ENCODE measurements around the gene SLC2A9. TPM values are rescaled to one million over a fixed set of nuclear protein-coding genes. Genes with fewer than 3 reads are reported as not detected.

Gene SLC2A9
- total and polyA plus RNA-seq, 2 donors (not counting 1 experiment from before 2014, with no cell fraction given): 2.3 to 3.9 TPM

DNA sequence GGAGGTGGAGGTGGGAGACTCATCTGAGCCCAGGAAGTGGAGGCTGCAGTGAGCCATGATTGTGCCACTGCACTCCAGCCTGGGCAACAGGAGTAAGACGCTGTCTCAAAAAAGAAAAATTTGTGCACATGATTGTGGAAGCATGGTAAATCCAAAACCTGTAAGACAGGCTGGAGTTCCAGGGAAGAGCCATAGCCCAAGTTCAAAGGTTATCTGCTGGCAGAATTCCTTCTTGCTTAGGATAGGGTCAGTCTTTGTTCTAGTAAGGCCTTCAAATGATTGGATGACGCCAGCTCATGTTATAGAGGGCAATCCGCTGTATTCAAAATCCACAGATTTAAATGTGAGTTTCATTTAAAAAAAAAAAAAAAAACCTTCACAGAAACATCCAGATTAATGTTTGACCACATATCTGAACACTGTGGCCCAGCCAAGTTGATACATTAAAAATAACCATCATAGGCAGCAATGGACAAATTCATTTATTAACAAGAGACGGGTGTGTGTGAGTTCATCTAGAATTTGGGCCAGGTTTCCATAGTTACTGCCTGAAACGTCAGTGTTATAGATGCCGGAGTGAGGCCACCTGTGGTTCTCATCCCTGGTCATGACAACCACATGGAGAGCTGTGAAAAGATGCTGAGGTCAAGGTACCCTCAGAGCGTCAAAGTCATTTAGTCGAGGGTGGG, 35.2 kb upstream of the SLC2A9 start:
- Histone ChIP-seq H3K9me3 (ENCODE audit: control insufficient read depth, insufficient read depth, low read depth, low read length) (no peaks in the 10 kb centered on the region), H4K20me1 (ENCODE audit: control insufficient read depth, extremely low read depth, insufficient read depth, low read length) (no peaks in the 10 kb centered on the region), H3K27me3 (ENCODE audit: control insufficient read depth, insufficient read depth, low read length) (no peaks in the 10 kb centered on the region), H3K36me3 (ENCODE audit: control insufficient read depth, insufficient read depth, low read length) (no peaks in the 10 kb centered on the region), H3K4me1 (ENCODE audit: control insufficient read depth, extremely low read depth, insufficient read depth, low read length) (no peaks in the 10 kb centered on the region), H3K9ac (ENCODE audit: insufficient read depth, low read length) (no peak overlapping the region), H3K4me3 (replicated peaks in 1 of 4; ENCODE audit: control extremely low read depth in 1 of 4, insufficient read depth in 1 of 4, low read depth in 3 of 4, low read length in 4 of 4) (no peak overlapping the region), H3K79me2 (ENCODE audit: control insufficient read depth, insufficient read depth, low read length) (no peaks in the 10 kb centered on the region), H2AFZ (ENCODE audit: low read length) (no peak overlapping the region), H3K27ac (ENCODE audit: insufficient read depth, low read length) (no peak overlapping the region), H3K4me2 (ENCODE audit: extremely low read depth, insufficient read depth, low read length) (no peak overlapping the region)
- TF ChIP-seq EZH2 (IDR thresholded peaks at IDR 0.05; ENCODE audit: low read length, missing control alignments): no peak
- TF ChIP-seq, protein P1, sequence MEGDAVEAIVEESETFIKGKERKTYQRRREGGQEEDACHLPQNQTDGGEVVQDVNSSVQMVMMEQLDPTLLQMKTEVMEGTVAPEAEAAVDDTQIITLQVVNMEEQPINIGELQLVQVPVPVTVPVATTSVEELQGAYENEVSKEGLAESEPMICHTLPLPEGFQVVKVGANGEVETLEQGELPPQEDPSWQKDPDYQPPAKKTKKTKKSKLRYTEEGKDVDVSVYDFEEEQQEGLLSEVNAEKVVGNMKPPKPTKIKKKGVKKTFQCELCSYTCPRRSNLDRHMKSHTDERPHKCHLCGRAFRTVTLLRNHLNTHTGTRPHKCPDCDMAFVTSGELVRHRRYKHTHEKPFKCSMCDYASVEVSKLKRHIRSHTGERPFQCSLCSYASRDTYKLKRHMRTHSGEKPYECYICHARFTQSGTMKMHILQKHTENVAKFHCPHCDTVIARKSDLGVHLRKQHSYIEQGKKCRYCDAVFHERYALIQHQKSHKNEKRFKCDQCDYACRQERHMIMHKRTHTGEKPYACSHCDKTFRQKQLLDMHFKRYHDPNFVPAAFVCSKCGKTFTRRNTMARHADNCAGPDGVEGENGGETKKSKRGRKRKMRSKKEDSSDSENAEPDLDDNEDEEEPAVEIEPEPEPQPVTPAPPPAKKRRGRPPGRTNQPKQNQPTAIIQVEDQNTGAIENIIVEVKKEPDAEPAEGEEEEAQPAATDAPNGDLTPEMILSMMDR (conservative IDR thresholded peaks at IDR 0.05 in 1 of 2, IDR thresholded peaks at IDR 0.05 in 1 of 2; ENCODE audit: low read depth in 1 of 2, low read length in 2 of 2): no peak
- peak in 1 of 2 donors; percentile 47 for DNase-seq (ENCODE audit: low read depth in 2 of 2)

DNA sequence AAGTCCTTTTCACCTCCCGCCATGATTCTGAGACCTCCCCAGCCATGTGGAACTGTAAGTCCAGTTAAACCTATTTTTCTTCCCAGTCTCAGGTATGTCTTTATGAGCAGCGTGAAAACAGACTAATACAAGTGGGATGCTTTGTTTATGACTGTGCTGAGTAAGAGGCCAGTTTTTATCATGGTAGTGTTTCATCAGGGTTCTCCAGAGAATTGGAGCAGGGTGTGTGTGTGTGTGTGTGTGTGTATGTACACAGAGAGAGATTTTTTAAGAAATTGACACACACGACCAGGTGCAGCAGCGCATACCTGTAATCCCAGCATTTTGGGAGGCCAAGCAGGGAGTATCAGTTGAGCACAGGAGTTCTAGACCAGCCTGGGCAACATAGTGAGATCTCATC, 34.6 kb upstream of the SLC2A9 start:
- TF ChIP-seq, protein P1 (conservative IDR thresholded peaks at IDR 0.05 in 1 of 2, IDR thresholded peaks at IDR 0.05 in 1 of 2; ENCODE audit: low read depth in 1 of 2, low read length in 2 of 2): no peak
- TF ChIP-seq EZH2 (IDR thresholded peaks at IDR 0.05; ENCODE audit: low read length, missing control alignments): no peak

DNA sequence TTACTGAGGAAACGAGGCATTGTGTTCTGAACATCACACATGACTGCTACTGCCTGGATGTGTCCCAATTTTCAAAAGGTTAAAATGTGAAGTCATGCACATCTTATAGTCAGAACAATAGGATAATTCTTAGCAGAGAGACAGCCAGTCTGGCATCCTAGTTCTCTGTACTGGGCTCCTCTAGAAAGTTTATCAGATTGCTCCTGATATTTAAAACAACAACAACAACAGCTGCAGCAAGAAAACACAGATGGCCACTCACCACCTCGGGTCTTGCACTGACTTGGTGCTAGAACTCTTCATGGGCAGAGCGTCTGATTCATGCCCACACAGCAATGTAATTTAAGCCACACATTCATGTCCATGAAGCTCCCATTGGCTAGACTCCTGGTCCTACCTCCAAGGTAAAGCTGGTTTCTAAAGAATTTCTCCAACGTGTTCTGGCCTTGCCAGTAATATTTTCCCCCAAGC, 33.3 kb upstream of the SLC2A9 start:
- H3K9ac ChIP-seq (ENCODE audit: insufficient read depth, low read length): no peak overlapping the region
- peak in 1 of 2 donors; percentile 20 for DNase-seq (ENCODE audit: low read depth in 2 of 2)
- no peaks in the 10 kb centered on the region for H3K79me2 ChIP-seq (ENCODE audit: control insufficient read depth, insufficient read depth, low read length)
- TF ChIP-seq EZH2 (IDR thresholded peaks at IDR 0.05; ENCODE audit: low read length, missing control alignments): no peak
- TF ChIP-seq, protein P1 (conservative IDR thresholded peaks at IDR 0.05 in 1 of 2, IDR thresholded peaks at IDR 0.05 in 1 of 2; ENCODE audit: low read depth in 1 of 2, low read length in 2 of 2): no peak
- no peaks in the 10 kb centered on the region for H3K27me3 ChIP-seq (ENCODE audit: control insufficient read depth, insufficient read depth, low read length)
- H3K27ac ChIP-seq (ENCODE audit: insufficient read depth, low read length): no peak overlapping the region
- no peaks in the 10 kb centered on the region for H3K4me1 ChIP-seq (ENCODE audit: control insufficient read depth, extremely low read depth, insufficient read depth, low read length)
- H3K9me3 ChIP-seq (ENCODE audit: control insufficient read depth, insufficient read depth, low read depth, low read length): no peaks in the 10 kb centered on the region
- no peaks in the 10 kb centered on the region for H3K36me3 ChIP-seq (ENCODE audit: control insufficient read depth, insufficient read depth, low read length)
- no peak overlapping the region for H3K4me3 ChIP-seq (replicated peaks in 1 of 4; ENCODE audit: control extremely low read depth in 1 of 4, insufficient read depth in 1 of 4, low read depth in 3 of 4, low read length in 4 of 4)
- no peak overlapping the region for H2AFZ ChIP-seq (ENCODE audit: low read length)
- no peak overlapping the region for H3K4me2 ChIP-seq (ENCODE audit: extremely low read depth, insufficient read depth, low read length)
- no peaks in the 10 kb centered on the region for H4K20me1 ChIP-seq (ENCODE audit: control insufficient read depth, extremely low read depth, insufficient read depth, low read length)

More for the DNA sequence above, 34.6 kb upstream of the SLC2A9 start:
- no peaks in the 10 kb centered on the region for H3K9me3 ChIP-seq (ENCODE audit: control insufficient read depth, insufficient read depth, low read depth, low read length)
- no peaks in the 10 kb centered on the region for H4K20me1 ChIP-seq (ENCODE audit: control insufficient read depth, extremely low read depth, insufficient read depth, low read length)
- H3K4me3 ChIP-seq (replicated peaks in 1 of 4; ENCODE audit: control extremely low read depth in 1 of 4, insufficient read depth in 1 of 4, low read depth in 3 of 4, low read length in 4 of 4): no peak overlapping the region
- no peaks in the 10 kb centered on the region for H3K4me1 ChIP-seq (ENCODE audit: control insufficient read depth, extremely low read depth, insufficient read depth, low read length)
- H2AFZ ChIP-seq (ENCODE audit: low read length): no peak overlapping the region
- DNase-seq (ENCODE audit: low read depth in 2 of 2): peak in 1 of 2 donors; percentile 17
- H3K79me2 ChIP-seq (ENCODE audit: control insufficient read depth, insufficient read depth, low read length): no peaks in the 10 kb centered on the region
- no peaks in the 10 kb centered on the region for H3K36me3 ChIP-seq (ENCODE audit: control insufficient read depth, insufficient read depth, low read length)
- no peak overlapping the region for H3K27ac ChIP-seq (ENCODE audit: insufficient read depth, low read length)
- no peaks in the 10 kb centered on the region for H3K27me3 ChIP-seq (ENCODE audit: control insufficient read depth, insufficient read depth, low read length)
- no peak overlapping the region for H3K9ac ChIP-seq (ENCODE audit: insufficient read depth, low read length)
- no peak overlapping the region for H3K4me2 ChIP-seq (ENCODE audit: extremely low read depth, insufficient read depth, low read length)
